SK-N-SH (cell line): ENCODE results near the gene CREB5. TPM values are rescaled to one million over a fixed set of nuclear protein-coding genes. Genes with fewer than 3 reads are reported as not detected.

Experiments used
- CTCF ChIA-PET: fragments of 300-600, 350-600 bp; formaldehyde crosslinking; extraction: SDS; loops from one replicate; lab custom pipeline; 2021; lab: Yijun Ruan, JAX
- POLR2A ChIA-PET: fragments of 350-600 bp; sonication (Branson Sonifier 250); formaldehyde crosslinking; extraction: SDS; loops from one replicate; lab custom pipeline; 2020; ENCODE audit warnings: antibody characterized with exemption, inconsistent platforms; lab: Yijun Ruan, JAX
- DNase-seq: peaks from one replicate; pipeline ENCODE4 v3.0.0; 2012
- H2AFZ ChIP-seq: fragments of 200-600 bp; sonication (generic); 2 replicates; pipeline ENCODE4 v1.8.1; 2016; ENCODE audit warnings: antibody characterized with exemption, mild to moderate bottlenecking, low read depth
- H3F3A ChIP-seq: fragments of 200-600 bp; sonication (generic); replicated peaks from 2 replicates; pipeline ENCODE3; 2016; ENCODE audit warnings: antibody characterized with exemption, mild to moderate bottlenecking; ENCODE audit not compliant: insufficient read depth
- H3K27ac ChIP-seq, 2 experiments: fragments of 200-500 bp in 1 of 2; fragments of 200-600 bp in 1 of 2; sonication (Bioruptor generic) in 1 of 2; sonication (generic), shearing (Covaris generic) in 1 of 2; 2 replicates each; pipeline versions ENCODE4 v1.5.1 to v1.6.1; 2014 to 2016; ENCODE audit warnings: low read depth in 2 of 2, inconsistent platforms in 1 of 2, low read length in 1 of 2, mild to moderate bottlenecking in 1 of 2, mixed read lengths in 1 of 2
- H3K27me3 ChIP-seq: fragments of 200-600 bp; sonication (generic), shearing (Covaris generic); 2 replicates; pipeline ENCODE4 v1.6.1; 2016; ENCODE audit warnings: mixed run types; ENCODE audit not compliant: insufficient read depth
- H3K36me3 ChIP-seq, 2 experiments: fragments of 200-500 bp in 1 of 2; fragments of 200-600 bp in 1 of 2; sonication (Bioruptor generic) in 1 of 2; sonication (generic) in 1 of 2; replicated peaks in 1 of 2; 2 replicates each; pipeline versions ENCODE3 to v1.5.1; 2014 to 2016; ENCODE audit warnings: low read length in 1 of 2, mild to moderate bottlenecking in 1 of 2; ENCODE audit not compliant: insufficient read depth in 2 of 2, control insufficient read depth in 1 of 2
- H3K4me1 ChIP-seq, 2 experiments: fragments of 200-500 bp in 1 of 2; fragments of 200-600 bp in 1 of 2; sonication (Bioruptor generic) in 1 of 2; sonication (generic), shearing (Covaris generic) in 1 of 2; 2 replicates each; pipeline versions ENCODE4 v1.5.1 to v1.6.1; 2014 to 2016; ENCODE audit warnings: low read depth in 1 of 2, low read length in 1 of 2, mixed run types in 1 of 2; ENCODE audit not compliant: insufficient read depth in 2 of 2, control insufficient read depth in 1 of 2
- H3K4me2 ChIP-seq: fragments of 200-600 bp; sonication (generic), shearing (Covaris generic); 2 replicates; pipeline ENCODE4 v1.6.1; 2017; ENCODE audit warnings: mixed run types
- H3K4me3 ChIP-seq, 2 experiments: fragments of 200-500 bp in 1 of 2; fragments of 200-600 bp in 1 of 2; sonication (Bioruptor generic) in 1 of 2; sonication (generic), shearing (Covaris generic) in 1 of 2; 2 replicates each; pipeline versions ENCODE4 v1.5.1 to v1.8.1; 2014 to 2016; ENCODE audit warnings: low read depth in 2 of 2, inconsistent platforms in 1 of 2, low read length in 1 of 2, mild to moderate bottlenecking in 1 of 2, mixed read lengths in 1 of 2, moderate library complexity in 1 of 2
- H3K79me2 ChIP-seq: fragments of 200-600 bp; sonication (generic); 2 replicates; pipeline ENCODE4 v1.8.1; 2017; ENCODE audit warnings: mild to moderate bottlenecking; ENCODE audit not compliant: insufficient read depth
- H3K9ac ChIP-seq: fragments of 200-600 bp; sonication (generic); 2 replicates; pipeline ENCODE4 v1.6.1; 2017; ENCODE audit warnings: mixed run types
- H3K9me2 ChIP-seq: fragments of 200-600 bp; sonication (generic); 2 replicates; pipeline ENCODE4 v1.6.1; 2017; ENCODE audit warnings: mixed run types
- H3K9me3 ChIP-seq: fragments of 200-600 bp; sonication (generic); 2 replicates; pipeline ENCODE4 v1.6.1; 2017; ENCODE audit warnings: mixed run types, mild to moderate bottlenecking, moderate library complexity
- H4K20me1 ChIP-seq: fragments of 200-600 bp; sonication (generic); 2 replicates; pipeline ENCODE4 v1.6.1; 2017; ENCODE audit warnings: mild to moderate bottlenecking, mixed run types; ENCODE audit not compliant: insufficient read depth
- CHD2 ChIP-seq: fragments of 150-350 bp; IDR thresholded peaks from 2 replicates; pipeline ENCODE4 v1.6.1; 2018; ENCODE audit warnings: low read length; ENCODE audit not compliant: partially characterized antibody
- ELF1 ChIP-seq: IDR thresholded peaks from 2 replicates; pipeline ENCODE4 v1.4.0; 2012
- FOXJ3 ChIP-seq: sonication (generic); formaldehyde crosslinking; IDR thresholded peaks from 2 replicates; pipeline ENCODE4 v1.5.1; 2020; ENCODE audit warnings: mild to moderate bottlenecking, missing genetic modification reagents
- FOXM1 ChIP-seq: IDR thresholded peaks from 2 replicates; pipeline ENCODE4 v1.4.0; 2012; ENCODE audit warnings: low read depth, mild to moderate bottlenecking
- GATA2 ChIP-seq: sonication (generic); formaldehyde crosslinking; IDR thresholded peaks from 2 replicates; pipeline ENCODE4 v1.5.0; 2020; ENCODE audit warnings: mild to moderate bottlenecking, missing genetic modification reagents
- MAX ChIP-seq: IDR thresholded peaks from 2 replicates; pipeline ENCODE4 v1.4.0; 2012; ENCODE audit warnings: low read depth
- MEF2A ChIP-seq: IDR thresholded peaks from 2 replicates; pipeline ENCODE4 v1.4.0; 2012; ENCODE audit warnings: low read depth, borderline replicate concordance
- MXI1 ChIP-seq: IDR thresholded peaks from 2 replicates; pipeline ENCODE4 v1.6.1; 2012; ENCODE audit warnings: mild to moderate bottlenecking, low read depth, low read length, improper control_type of control experiment
- NFIC ChIP-seq: IDR thresholded peaks from 2 replicates; pipeline ENCODE4 v1.4.0; 2012; ENCODE audit warnings: borderline replicate concordance
- NRF1 ChIP-seq: IDR thresholded peaks from 2 replicates; pipeline ENCODE4 v1.6.1; 2012; ENCODE audit warnings: low read depth, mild to moderate bottlenecking, low read length
- RAD21 ChIP-seq: IDR thresholded peaks from 2 replicates; pipeline ENCODE4 v1.6.1; 2012; ENCODE audit warnings: mild to moderate bottlenecking, low read length
- SMC3 ChIP-seq: IDR thresholded peaks from 2 replicates; pipeline ENCODE4 v1.6.1; 2012; ENCODE audit warnings: low read depth, low read length, improper control_type of control experiment
- TAF1 ChIP-seq: IDR thresholded peaks from 2 replicates; pipeline ENCODE4 v1.6.1; 2012; ENCODE audit warnings: low read depth, mild to moderate bottlenecking, low read length, moderate library complexity, borderline replicate concordance
- TEAD4 ChIP-seq: IDR thresholded peaks from 2 replicates; pipeline ENCODE4 v1.4.0; 2012; ENCODE audit warnings: mild to moderate bottlenecking, borderline replicate concordance; ENCODE audit not compliant: insufficient read depth
- ZBTB33 ChIP-seq: IDR thresholded peaks from 2 replicates; pipeline ENCODE4 v1.4.0; 2012; ENCODE audit warnings: low read depth, borderline replicate concordance
- WGBS: methylation state at CpG from one replicate; pipeline ENCODE4 v1.1.6; 2017; ENCODE audit warnings: low lambda C conversion rate; 5-methylcytosine and 5-hydroxymethylcytosine counted together
- polyA plus RNA-seq, 3 experiments: library from polyadenylated mRNA; depleted of rRNA; stranded (reverse); fragments of >200 nt; gene quantifications; 2 replicates each; pipeline ENCODE4 v1.2.3, GENCODE V29; 2012
- TF ChIP-seq, protein P1 (sequence below): IDR thresholded peaks from 2 replicates; pipeline ENCODE4 v1.6.1; 2012; ENCODE audit warnings: mild to moderate bottlenecking, low read depth, low read length, moderate library complexity
- TF ChIP-seq, protein P2 (sequence below): IDR thresholded peaks from 2 replicates; pipeline ENCODE4; 2012
- TF ChIP-seq, protein P3 (sequence below): IDR thresholded peaks from 2 replicates; pipeline ENCODE4 v1.4.0; 2012; ENCODE audit warnings: low read depth, borderline replicate concordance

The CREB5 gene
- polyA plus RNA-seq, 1 of the 3 experiments (the other 2 are of a cell fraction): 19.3 TPM

DNA sequence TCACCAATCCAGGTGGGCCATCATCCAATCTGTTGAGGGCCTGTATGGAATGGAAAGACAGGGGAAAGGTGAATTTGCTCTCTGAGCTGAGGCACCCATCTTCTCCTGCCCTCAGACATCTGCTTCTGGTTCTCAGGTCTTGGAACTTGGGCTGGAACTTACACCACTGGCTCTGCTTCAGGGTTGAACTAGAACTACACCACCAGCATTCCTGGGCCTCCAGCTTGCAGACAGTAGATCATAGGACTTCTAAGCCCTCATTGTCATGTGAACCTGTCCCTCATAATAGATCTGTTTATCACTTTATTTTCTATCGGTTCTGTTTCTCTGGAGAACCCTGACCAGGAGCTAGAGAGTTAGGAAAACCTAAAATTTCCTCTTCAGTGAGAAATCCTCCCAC lies 233.5 kb downstream of the CREB5 start (continued):
- TF ChIP-seq NFIC: no peak
- TF ChIP-seq MAX: no peak
- no peak for TF ChIP-seq CHD2
- no peak for TF ChIP-seq ZBTB33

- Histone ChIP-seq H3K36me3 (no peaks in the 10 kb centered on the region), H3K4me3 (no peak overlapping the region), H3K4me2 (no peak overlapping the region), H3K27me3 (peaks cover 4% of the 10 kb centered on the region; the same call in 1 of the 2 replicates), H3K9me2 (no peaks in the 10 kb centered on the region), H3K9ac (no peak overlapping the region), H3K9me3 (no peaks in the 10 kb centered on the region), H3F3A (no peaks in the 10 kb centered on the region), H4K20me1 (no peaks in the 10 kb centered on the region), H3K4me1 (no peaks in the 10 kb centered on the region), H2AFZ (no peak overlapping the region), H3K27ac (no peak overlapping the region), H3K79me2 (no peaks in the 10 kb centered on the region)
- POLR2A ChIA-PET: no interaction called here
- 66% methylated on average over 3 of the region's 3 CpGs for WGBS
- DNase-seq: no peak
- CTCF ChIA-PET: interaction anchor here (1.0 to 2.2 kb wide), 5 partner anchors 9 to 347 kb away, joined by 3 to 8 read pairs (median 4); no protein-coding TSS in a partner anchor
- no peak for TF ChIP-seq FOXM1
- TF ChIP-seq, protein P1, sequence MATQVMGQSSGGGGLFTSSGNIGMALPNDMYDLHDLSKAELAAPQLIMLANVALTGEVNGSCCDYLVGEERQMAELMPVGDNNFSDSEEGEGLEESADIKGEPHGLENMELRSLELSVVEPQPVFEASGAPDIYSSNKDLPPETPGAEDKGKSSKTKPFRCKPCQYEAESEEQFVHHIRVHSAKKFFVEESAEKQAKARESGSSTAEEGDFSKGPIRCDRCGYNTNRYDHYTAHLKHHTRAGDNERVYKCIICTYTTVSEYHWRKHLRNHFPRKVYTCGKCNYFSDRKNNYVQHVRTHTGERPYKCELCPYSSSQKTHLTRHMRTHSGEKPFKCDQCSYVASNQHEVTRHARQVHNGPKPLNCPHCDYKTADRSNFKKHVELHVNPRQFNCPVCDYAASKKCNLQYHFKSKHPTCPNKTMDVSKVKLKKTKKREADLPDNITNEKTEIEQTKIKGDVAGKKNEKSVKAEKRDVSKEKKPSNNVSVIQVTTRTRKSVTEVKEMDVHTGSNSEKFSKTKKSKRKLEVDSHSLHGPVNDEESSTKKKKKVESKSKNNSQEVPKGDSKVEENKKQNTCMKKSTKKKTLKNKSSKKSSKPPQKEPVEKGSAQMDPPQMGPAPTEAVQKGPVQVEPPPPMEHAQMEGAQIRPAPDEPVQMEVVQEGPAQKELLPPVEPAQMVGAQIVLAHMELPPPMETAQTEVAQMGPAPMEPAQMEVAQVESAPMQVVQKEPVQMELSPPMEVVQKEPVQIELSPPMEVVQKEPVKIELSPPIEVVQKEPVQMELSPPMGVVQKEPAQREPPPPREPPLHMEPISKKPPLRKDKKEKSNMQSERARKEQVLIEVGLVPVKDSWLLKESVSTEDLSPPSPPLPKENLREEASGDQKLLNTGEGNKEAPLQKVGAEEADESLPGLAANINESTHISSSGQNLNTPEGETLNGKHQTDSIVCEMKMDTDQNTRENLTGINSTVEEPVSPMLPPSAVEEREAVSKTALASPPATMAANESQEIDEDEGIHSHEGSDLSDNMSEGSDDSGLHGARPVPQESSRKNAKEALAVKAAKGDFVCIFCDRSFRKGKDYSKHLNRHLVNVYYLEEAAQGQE: no peak
- no peak for TF ChIP-seq NRF1
- TF ChIP-seq CHD2: no peak
- no peak for TF ChIP-seq MXI1
- no peak for TF ChIP-seq FOXJ3 (CRISPR knock-in tag)
- TF ChIP-seq MEF2A: no peak
- TF ChIP-seq RAD21: no peak
- TF ChIP-seq SMC3: no peak
- TF ChIP-seq, protein P2, sequence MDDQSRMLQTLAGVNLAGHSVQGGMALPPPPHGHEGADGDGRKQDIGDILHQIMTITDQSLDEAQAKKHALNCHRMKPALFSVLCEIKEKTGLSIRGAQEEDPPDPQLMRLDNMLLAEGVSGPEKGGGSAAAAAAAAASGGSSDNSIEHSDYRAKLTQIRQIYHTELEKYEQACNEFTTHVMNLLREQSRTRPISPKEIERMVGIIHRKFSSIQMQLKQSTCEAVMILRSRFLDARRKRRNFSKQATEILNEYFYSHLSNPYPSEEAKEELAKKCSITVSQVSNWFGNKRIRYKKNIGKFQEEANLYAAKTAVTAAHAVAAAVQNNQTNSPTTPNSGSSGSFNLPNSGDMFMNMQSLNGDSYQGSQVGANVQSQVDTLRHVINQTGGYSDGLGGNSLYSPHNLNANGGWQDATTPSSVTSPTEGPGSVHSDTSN: no peak
- TF ChIP-seq NFIC: no peak
- TF ChIP-seq TEAD4: no peak
- TF ChIP-seq, protein P3, sequence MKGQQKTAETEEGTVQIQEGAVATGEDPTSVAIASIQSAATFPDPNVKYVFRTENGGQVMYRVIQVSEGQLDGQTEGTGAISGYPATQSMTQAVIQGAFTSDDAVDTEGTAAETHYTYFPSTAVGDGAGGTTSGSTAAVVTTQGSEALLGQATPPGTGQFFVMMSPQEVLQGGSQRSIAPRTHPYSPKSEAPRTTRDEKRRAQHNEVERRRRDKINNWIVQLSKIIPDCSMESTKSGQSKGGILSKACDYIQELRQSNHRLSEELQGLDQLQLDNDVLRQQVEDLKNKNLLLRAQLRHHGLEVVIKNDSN: no peak
- no peak for TF ChIP-seq ZBTB33
- TF ChIP-seq TAF1: no peak
- TF ChIP-seq ELF1: no peak
- no peak for TF ChIP-seq GATA2
Measured at GRCh38 chr7:28646376-28647075, 234.2 kb downstream of the CREB5 start.
